NCI-H1694 (cell line): ENCODE data around the gene CXCR2.
"Not testable (repeated sequence)": the region's sequence is repeated elsewhere in the genome, so short reads cannot be mapped to it uniquely, and the experiment has no call there.

Experiments
- DNase-seq: peaks from one replicate; lab custom pipeline; 2025; lab: John Stamatoyannopoulos, UW

Gene CXCR2

DNA sequence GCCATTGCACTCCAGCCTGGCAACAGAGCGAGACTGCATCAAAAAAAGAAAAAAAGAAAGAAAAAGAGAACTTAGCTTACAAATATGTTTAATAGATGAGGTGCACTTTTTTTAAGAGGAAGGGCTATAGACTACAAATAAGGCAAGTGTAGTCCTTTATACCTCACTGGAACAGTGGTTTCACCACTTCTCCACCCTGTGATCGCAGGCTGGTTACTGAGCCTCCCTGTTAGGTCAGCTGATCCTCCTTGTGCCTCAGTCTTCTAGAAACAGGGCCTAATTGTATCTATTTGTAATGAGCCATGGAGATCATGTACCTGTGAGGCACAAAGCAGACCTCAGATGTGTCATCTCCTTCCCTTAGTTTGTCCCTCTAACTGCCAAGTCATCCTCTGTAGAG lies 4.5 kb downstream of the CXCR2 start:
- DNase-seq = no peak

GRCh38 chr2:218130822-218131221 lies 5.0 kb downstream of the CXCR2 start:
- DNase-seq = no peak

- no peak for DNase-seq
These were observed 11.7 kb downstream of the CXCR2 start for GRCh38 chr2:218137514-218137913.

DNA sequence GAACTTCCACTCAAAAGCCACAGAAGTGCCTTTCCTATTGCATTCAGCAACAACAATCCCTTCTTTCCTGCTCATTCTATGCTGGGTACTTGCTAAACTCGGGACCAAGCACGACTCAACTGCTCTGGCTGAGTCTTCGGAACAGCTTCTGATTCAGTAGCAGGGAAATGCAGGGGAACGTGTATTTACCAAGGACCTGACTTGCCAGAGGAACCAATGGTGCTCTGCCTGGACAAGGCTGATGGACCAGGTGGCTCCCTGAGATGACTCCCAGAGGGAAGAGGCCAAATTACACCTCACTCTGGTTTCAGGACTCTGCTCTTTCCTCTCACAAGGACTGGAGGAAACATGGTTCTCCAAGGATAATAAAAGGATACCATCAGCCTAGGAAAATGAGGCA lies 12.2 kb downstream of the CXCR2 start:
- DNase-seq = no peak

GRCh38 chr2:218145124-218145523 lies 19.3 kb downstream of the CXCR2 start:
- DNase-seq = no peak

GRCh38 chr2:218146056-218146455 lies 20.2 kb downstream of the CXCR2 start:
- no peak for DNase-seq

DNA sequence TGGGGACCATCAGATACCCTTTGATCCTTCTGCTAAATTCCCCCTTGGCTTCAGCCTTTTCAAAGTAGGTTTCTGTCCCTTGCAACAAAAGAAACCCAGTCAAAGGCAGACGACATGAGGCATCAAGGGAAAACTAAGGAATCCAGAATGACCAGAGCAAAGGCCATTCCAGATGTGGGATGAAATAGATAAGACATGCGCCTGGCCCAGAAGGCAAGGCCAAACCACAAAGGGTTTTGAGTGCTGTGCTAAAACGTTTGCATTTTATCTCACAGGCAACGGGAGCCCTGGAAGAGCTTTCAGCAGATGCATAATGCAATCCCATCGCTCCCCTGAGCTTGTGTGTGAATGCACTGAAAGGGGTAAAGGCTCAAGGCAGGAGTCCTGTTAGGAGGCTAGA lies 23.3 kb downstream of the CXCR2 start:
- no peak for DNase-seq

DNA sequence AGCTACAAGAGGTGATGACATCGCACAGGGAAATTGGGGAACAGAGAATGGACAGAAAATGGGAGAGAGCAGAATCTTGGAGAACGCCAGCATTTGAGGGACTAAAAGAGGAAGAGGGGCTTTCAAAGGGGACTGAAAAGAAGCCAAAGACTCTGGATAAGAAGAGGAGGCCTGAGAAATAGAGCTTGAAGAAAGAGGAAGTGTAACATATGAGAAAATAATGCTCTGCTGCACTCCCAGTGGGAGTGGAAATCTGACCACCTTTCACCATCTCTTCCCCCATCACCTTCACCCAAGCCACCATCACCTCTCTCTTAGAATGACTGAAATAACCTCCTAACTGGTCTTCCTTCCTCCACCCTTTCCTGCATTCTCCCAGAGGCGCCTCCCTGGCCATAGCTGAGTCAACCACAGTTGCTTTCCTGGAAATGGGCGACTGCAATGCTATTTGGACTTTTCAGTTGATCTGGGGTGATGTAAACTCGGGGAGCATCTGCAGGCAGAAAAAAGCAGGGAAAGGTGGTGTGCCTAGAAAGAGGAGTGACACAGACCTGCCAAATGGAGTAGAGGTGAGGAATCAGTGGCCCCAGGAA lies 24.1 kb downstream of the CXCR2 start:
- DNase-seq = no peak

- no peak for DNase-seq
These were observed 26.3 kb downstream of the CXCR2 start for GRCh38 chr2:218152172-218152571.

DNA sequence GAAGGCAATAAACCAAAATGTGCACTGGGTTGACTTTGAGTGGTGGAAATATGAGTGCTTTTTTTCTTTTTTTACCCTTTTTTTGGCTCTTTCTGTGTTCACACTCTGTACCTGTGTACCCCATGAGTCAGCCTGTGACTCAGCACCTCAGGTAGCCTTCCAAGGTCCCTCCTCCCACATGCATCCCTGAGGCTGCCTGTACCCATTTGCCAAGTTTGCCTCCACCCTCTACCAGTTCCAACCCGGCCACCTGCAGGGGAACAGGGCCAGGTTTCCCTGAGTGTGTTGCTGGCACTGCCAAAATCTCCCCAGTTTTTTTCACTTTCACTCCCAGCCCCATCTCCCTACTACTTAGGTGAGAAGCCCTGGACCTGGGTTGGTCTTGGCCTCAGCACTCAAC lies 26.9 kb downstream of the CXCR2 start:
- no peak for DNase-seq

DNA sequence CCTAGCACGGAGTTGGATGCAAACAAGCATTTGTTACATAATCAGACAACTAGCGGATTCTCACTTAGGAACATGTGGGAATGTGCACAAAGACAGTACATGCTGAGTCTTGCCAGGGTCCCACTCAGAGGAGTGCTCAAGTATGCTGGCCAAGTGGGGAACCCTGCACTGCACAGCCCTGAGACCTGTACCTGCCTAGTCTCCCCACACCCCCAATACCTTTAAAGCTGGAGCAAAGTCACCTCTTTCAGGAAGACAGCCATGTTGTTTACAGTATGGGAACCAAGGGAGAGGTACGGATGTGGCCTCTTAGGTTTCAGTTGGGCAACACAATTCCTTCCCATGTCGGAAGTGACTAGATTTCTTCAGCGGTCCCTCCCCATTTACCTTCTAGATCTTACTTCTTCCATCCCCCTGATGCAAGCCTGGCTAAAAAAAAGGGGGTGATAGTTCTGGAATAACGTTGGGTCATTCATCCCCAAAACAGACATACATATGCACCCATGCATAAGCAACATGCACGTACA lies 30.2 kb downstream of the CXCR2 start:
- no peak for DNase-seq

GRCh38 chr2:218161644-218162043 lies 35.8 kb downstream of the CXCR2 start:
- DNase-seq = no peak

DNA sequence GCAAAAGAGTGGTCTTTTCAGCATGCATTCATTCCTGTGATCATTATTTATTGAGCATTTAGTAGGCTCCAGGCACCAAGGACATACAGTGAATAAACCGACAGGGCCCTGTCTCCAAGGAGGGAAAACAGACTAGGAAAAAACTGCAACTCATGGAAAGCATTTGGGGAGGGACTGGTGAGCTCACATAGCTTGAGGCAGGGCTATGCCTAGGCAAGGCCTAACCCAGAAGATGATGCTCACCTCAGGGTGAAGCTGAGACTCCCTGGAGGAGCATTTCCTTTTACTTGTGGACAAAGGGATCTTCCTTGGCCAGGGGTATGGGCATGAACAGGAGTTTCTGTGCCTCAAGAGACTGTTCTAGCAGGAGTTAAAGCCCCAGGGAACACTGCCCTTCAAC lies 37.0 kb downstream of the CXCR2 start:
- DNase-seq = no peak

DNA sequence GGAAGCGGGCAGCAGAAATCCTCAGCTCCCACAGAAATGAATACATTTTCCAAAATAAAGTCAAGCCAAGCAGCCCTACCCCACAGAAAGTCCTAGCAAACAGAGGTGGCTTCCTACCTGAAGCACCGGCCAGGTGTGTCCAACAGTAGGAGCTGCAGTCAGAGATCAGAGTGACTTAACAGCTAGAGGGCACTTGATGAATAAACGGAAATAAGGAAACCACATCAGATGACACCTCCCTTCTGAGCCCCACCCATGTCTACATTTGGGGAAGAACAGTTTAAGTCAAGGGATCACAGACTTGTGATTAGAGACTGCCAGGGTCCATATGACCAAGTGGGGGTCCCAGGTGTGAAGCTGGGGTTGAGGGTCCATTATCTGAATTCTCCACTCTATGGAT lies 41.0 kb downstream of the CXCR2 start, which contains the start of gene CXCR1:
TSS of gene CXCR1 (minus strand) at position 172 of the 400 bp plus-strand sequence. CDS start 1,751 bp downstream, outside the sequence.
- no peak for DNase-seq

GRCh38 chr2:218168016-218168415 lies 42.2 kb downstream of the CXCR2 start:
- no peak for DNase-seq

GRCh38 chr2:218168635-218169462 lies 43.0 kb downstream of the CXCR2 start:
- DNase-seq = peak; percentile 39

DNA sequence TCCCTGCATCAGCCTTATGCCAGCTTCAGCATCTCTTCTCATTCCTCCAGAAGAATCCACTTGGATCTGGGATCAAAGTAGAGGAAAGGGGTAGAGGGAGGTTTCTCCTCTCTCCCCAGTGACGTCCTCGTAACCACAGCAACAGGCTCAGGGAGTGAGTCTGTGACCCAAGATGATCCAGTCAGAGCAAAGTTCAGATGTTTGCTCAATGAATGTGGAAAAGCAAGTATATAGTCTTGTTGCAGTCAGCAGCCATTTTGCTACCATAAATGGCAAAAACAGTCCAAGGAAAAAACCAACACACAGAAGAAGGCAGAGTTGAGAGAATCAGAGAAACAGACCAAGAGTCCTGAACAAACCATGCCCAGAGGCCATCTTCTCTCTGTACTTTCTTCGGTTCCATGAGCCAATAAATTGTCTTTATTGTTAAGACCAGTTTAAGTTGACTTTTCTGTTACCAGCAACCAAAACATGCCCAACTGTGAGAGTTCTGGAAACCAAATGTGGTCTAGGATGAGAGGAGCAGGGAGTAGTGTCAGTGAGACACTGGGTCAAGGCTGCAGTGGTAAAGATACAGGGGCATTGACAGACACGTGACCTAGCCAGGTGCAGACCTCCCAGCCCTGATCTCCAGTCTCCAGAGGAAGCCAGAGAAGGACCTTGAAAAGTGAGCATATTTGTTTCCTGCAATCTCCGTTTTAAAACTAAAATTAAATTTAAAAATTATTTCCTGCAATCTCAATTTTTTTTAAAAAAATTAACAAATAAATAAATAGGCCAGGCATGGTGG lies 44.1 kb downstream of the CXCR2 start:
- DNase-seq = no peak

DNA sequence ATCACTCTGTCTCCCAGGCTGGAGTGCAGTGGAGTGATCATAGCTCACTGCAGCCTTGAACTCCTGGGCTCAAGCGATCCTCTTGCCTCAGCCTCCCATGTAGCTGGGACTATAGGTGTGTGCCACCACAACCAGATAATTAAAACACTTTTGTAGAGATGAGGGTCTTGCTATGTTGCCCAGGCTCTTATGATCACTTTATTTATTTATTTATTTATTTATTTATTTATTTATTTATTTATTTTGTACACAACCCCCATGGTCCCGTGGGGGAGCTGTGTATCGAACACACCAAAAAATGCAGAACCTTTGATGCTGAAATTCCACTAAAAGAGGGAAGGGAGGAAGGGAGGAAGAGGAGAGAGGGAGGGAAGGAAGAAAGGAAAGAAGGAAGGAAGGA lies 45.9 kb downstream of the CXCR2 start:
- DNase-seq = not testable (repeated sequence)

DNA sequence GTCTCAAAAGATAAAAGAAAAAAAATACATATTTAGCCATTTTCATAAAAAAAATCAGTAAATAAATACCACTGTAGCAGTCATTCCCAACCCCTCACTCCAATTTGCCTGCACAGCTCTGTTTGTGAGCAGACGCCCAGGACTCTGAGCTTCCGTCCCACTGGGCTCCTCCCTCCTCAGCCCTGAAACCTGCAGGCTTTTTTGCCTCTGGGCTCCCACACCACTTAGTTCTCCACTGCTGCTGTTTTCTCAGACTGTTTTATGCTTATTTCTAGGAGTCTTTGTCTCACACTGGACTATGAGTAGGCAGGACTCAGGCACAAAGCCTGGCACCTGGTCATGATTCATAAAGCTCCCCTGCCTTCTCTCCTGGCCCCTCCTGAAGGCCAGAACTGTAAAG lies 47.0 kb downstream of the CXCR2 start:
- DNase-seq = no peak

DNA sequence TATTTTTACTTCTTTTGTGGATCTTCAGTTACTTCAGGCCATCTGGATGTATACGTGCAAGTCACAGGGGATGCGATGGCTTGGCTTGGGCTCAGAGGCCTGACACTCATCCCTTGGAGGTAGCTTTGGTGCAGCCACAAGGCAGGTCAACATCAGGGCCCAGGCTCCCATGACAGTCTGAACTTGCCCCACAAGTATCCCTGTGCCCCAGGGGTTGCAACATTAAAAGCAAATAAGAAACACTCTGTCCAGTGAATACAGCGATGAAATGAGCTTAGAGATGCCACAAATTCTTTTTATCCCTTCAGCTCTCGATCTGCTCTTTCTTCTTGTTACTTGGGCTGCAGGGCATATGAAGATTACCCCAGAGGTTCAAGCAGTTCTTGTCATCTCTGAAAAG lies 54.0 kb downstream of the CXCR2 start:
- DNase-seq = no peak

- DNase-seq = no peak
These were observed 54.8 kb downstream of the CXCR2 start for GRCh38 chr2:218180467-218181114.

DNA sequence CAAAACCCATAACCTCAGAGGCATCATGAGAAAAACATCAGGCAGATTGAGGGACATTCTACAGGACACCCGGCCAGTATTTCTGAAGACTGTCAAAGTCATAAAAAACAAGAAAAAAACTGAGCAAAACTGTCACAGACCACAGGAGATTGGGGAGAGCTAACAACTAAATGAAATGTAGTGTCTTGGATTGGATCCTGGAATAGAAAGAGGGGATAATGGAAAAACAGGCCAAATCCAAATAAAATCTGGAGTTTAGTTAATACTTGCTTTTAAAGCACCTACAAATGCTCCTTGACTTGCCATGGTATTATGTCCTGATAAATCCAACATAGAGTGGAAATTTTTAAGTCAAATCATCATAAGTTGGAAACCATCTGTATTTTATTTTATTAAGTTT lies 58.5 kb downstream of the CXCR2 start:
- no peak for DNase-seq
